Loucy (cell line): Measurements from ENCODE around the gene TTC7B.

ENCODE experiments used
- CTCF ChIP-seq: fragments of 200-600 bp; sonication (generic); conservative IDR thresholded peaks from 2 replicates; pipeline ENCODE4 v1.5.1; 2014; ENCODE audit warnings: mild to moderate bottlenecking, antibody characterized with exemption, low read length
- EZH2phosphoT487 ChIP-seq: fragments of 200-600 bp; IDR thresholded peaks from 2 replicates; pipeline ENCODE4 v1.6.1; 2018; ENCODE audit warnings: antibody characterized with exemption, mild to moderate bottlenecking, moderate library complexity, borderline replicate concordance

GRCh38 chr14:90487031-90487430, 329.2 kb downstream of the TTC7B start:
- TF ChIP-seq CTCF (no peak), EZH2phosphoT487 (no peak)
